GM12801 (cell line): ENCODE results near the gene LACTBL1.

Experiments used
- CTCF ChIP-seq: IDR thresholded peaks from one replicate; pipeline ENCODE4 v1.5.1; 2011; ENCODE audit warnings: control low read depth; ENCODE audit not compliant: insufficient read length; ENCODE audit errors: extremely low read depth

LACTBL1 gene

GRCh38 chr1:22976127-22976460 lies 3.4 kb upstream of the LACTBL1 start:
- no peak for TF ChIP-seq CTCF

GRCh38 chr1:22975694-22976093 lies 3.0 kb upstream of the LACTBL1 start:
- no peak for TF ChIP-seq CTCF

- TF ChIP-seq CTCF: no peak
These were observed 858 bp downstream of the LACTBL1 start for GRCh38 chr1:22971611-22972405.

GRCh38 chr1:22971161-22971560 lies 1.5 kb downstream of the LACTBL1 start:
- TF ChIP-seq CTCF: no peak

- TF ChIP-seq CTCF: no peak
These were observed 2.6 kb downstream of the LACTBL1 start for GRCh38 chr1:22970096-22970495.

GRCh38 chr1:22969304-22969709 lies 3.4 kb downstream of the LACTBL1 start:
- TF ChIP-seq CTCF: no peak

GRCh38 chr1:22967833-22968232 lies 4.8 kb downstream of the LACTBL1 start:
- TF ChIP-seq CTCF: no peak
